GM23338 (cell line): ENCODE results near the gene CELF2. TPM values are rescaled to one million over a fixed set of nuclear protein-coding genes. Genes with fewer than 3 reads are reported as not detected.

ENCODE experiments used
- ATAC-seq: fragments of 200-7000 bp; cut with Tn5 transposase; 3 replicates; pipeline ENCODE4 v1.9.1; 2020
- DNase-seq: peaks from one replicate; pipeline ENCODE4 v3.0.0-alpha.2; 2015; ENCODE audit warnings: low spot score
- H2AFZ ChIP-seq: fragments of 200-600 bp; sonication (generic); 2 replicates; pipeline ENCODE4 v1.8.0; 2016; ENCODE audit warnings: antibody characterized with exemption, mild to moderate bottlenecking, moderate library complexity
- H3F3A ChIP-seq: fragments of 200-600 bp; sonication (generic); replicated peaks from 2 replicates; pipeline ENCODE4 v1.8.0; 2017; ENCODE audit warnings: antibody characterized with exemption, mixed run types, low read depth
- H3K27ac ChIP-seq: fragments of 200-600 bp; sonication (generic); 2 replicates; pipeline ENCODE4 v1.6.1; 2016; ENCODE audit warnings: low read depth
- H3K27me3 ChIP-seq: fragments of 200-600 bp; sonication (generic); 2 replicates; pipeline ENCODE4 v1.8.0; 2016; ENCODE audit warnings: mild to moderate bottlenecking, mixed run types, moderate library complexity; ENCODE audit not compliant: insufficient read depth
- H3K36me3 ChIP-seq: fragments of 200-600 bp; sonication (generic); 2 replicates; pipeline ENCODE4 v1.8.0; 2016; ENCODE audit warnings: mild to moderate bottlenecking; ENCODE audit not compliant: insufficient read depth
- H3K4me1 ChIP-seq: fragments of 200-600 bp; sonication (generic); 2 replicates; pipeline ENCODE4 v1.8.0; 2016; ENCODE audit warnings: mild to moderate bottlenecking, moderate library complexity; ENCODE audit not compliant: insufficient read depth
- H3K4me2 ChIP-seq: fragments of 200-600 bp; sonication (generic); 2 replicates; pipeline ENCODE4 v1.7.1; 2017; ENCODE audit warnings: mixed run types
- H3K4me3 ChIP-seq: fragments of 200-600 bp; sonication (generic); 2 replicates; pipeline ENCODE4 v1.6.1; 2016; ENCODE audit warnings: mixed run types
- H3K79me2 ChIP-seq: fragments of 200-600 bp; sonication (generic); replicated peaks from 2 replicates; pipeline ENCODE4 v1.8.0; 2017; ENCODE audit warnings: mild to moderate bottlenecking; ENCODE audit not compliant: insufficient read depth
- H3K9me2 ChIP-seq: fragments of 200-600 bp; sonication (generic); 2 replicates; pipeline ENCODE4 v1.8.0; 2017; ENCODE audit not compliant: insufficient read depth
- H4K20me1 ChIP-seq: fragments of 200-600 bp; sonication (generic); replicated peaks from 2 replicates; pipeline ENCODE4 v1.8.0; 2017; ENCODE audit warnings: mild to moderate bottlenecking; ENCODE audit not compliant: insufficient read depth
- H3K27ac Mint-ChIP-seq: 2 replicates; pipeline ENCODE4 v1.8.0; 2020; ENCODE audit warnings: inconsistent platforms, mild to moderate bottlenecking, moderate library complexity, mixed read lengths
- H3K27me3 Mint-ChIP-seq: 3 replicates; pipeline ENCODE4 v1.8.0; 2022; ENCODE audit warnings: low read depth, mild to moderate bottlenecking, moderate library complexity, mixed read lengths, inconsistent platforms; ENCODE audit not compliant: insufficient read depth, poor library complexity
- H3K36me3 Mint-ChIP-seq: 3 replicates; pipeline ENCODE4 v1.8.0; 2021; ENCODE audit warnings: low read depth, mild to moderate bottlenecking, inconsistent platforms, moderate library complexity, mixed read lengths
- H3K4me1 Mint-ChIP-seq: 3 replicates; pipeline ENCODE4 v1.8.0; 2020; ENCODE audit warnings: mild to moderate bottlenecking, inconsistent platforms, mixed read lengths
- H3K4me3 Mint-ChIP-seq: 3 replicates; pipeline ENCODE4 v1.8.0; 2021; ENCODE audit warnings: moderate library complexity, mild to moderate bottlenecking, inconsistent platforms, mixed read lengths
- H3K9me3 Mint-ChIP-seq: 3 replicates; pipeline ENCODE4 v1.8.0; 2020; ENCODE audit warnings: moderate library complexity, mild to moderate bottlenecking, inconsistent platforms, mixed read lengths
- CREB1 ChIP-seq: fragments of 250-450 bp; sonication (Bioruptor Pico); IDR thresholded peaks from 2 replicates; pipeline ENCODE4 v1.5.0; 2020; ENCODE audit warnings: low read depth, mild to moderate bottlenecking, moderate library complexity
- EZH2 ChIP-seq: fragments of 200-600 bp; sonication (generic); IDR thresholded peaks from one replicate; pipeline ENCODE4 v1.8.0; 2017; ENCODE audit warnings: antibody characterized with exemption, mild to moderate bottlenecking, low read depth; ENCODE audit not compliant: unreplicated experiment
- EZH2phosphoT487 ChIP-seq: fragments of 200-600 bp; sonication (generic); IDR thresholded peaks from one replicate; pipeline ENCODE4 v1.8.1; 2018; ENCODE audit warnings: antibody characterized with exemption; ENCODE audit not compliant: unreplicated experiment
- JUNB ChIP-seq: IDR thresholded peaks from one replicate; pipeline ENCODE4 v1.6.1; 2016; ENCODE audit warnings: antibody characterized with exemption; ENCODE audit not compliant: unreplicated experiment
- NANOG ChIP-seq: IDR thresholded peaks from 2 replicates; pipeline ENCODE4 v1.6.1; 2016; ENCODE audit warnings: antibody characterized with exemption, borderline replicate concordance
- POLR2AphosphoS5 ChIP-seq: IDR thresholded peaks from 2 replicates; pipeline ENCODE4 v1.6.1; 2016; ENCODE audit warnings: antibody characterized with exemption, low read depth
- STAT1 ChIP-seq: IDR thresholded peaks from one replicate; pipeline ENCODE4 v1.6.1; 2016; ENCODE audit warnings: antibody characterized with exemption; ENCODE audit not compliant: unreplicated experiment
- ZNF114 ChIP-seq: fragments of 250-450 bp; sonication (Bioruptor Pico); IDR thresholded peaks from 2 replicates; pipeline ENCODE4 v1.5.0; 2020; ENCODE audit warnings: mild to moderate bottlenecking, moderate library complexity
- ZNF331 ChIP-seq: fragments of 250-450 bp; sonication (Bioruptor Pico); IDR thresholded peaks from 2 replicates; pipeline ENCODE4 v1.5.0; 2020; ENCODE audit warnings: low read depth, mild to moderate bottlenecking, moderate library complexity
- polyA plus RNA-seq: library from polyadenylated mRNA; unstranded; fragments of >200 nt; fragmentation: Nextera tagmentation; extraction: Ambion mirVana; gene quantifications from 2 replicates; pipeline ENCODE4 v1.2.1, GENCODE V29; 2016
- total RNA-seq: library from RNA; depleted of rRNA; stranded (reverse); fragments of >200 nt; shearing (Covaris generic); gene quantifications from 2 replicates; pipeline ENCODE4 v1.2.3, GENCODE V29; 2014
- TF ChIP-seq, protein P1 (sequence below): IDR thresholded peaks from 2 replicates; pipeline ENCODE4 v1.6.1; 2016; ENCODE audit warnings: antibody characterized with exemption
- TF ChIP-seq, protein P2 (sequence below): fragments of 250-450 bp; sonication (Bioruptor Pico); IDR thresholded peaks from 2 replicates; pipeline ENCODE4 v1.5.0; 2020; ENCODE audit warnings: mild to moderate bottlenecking, moderate library complexity
- TF ChIP-seq, protein P3 (sequence below): IDR thresholded peaks from one replicate; pipeline ENCODE4 v1.6.1; 2018; ENCODE audit warnings: antibody characterized with exemption; ENCODE audit not compliant: unreplicated experiment
- TF ChIP-seq, protein P4 (sequence below), 2 experiments: fragments of 200-600 bp in 1 of 2; sonication (generic) in 1 of 2; conservative IDR thresholded peaks; 2 replicates each; pipeline versions ENCODE4 v1.5.1 to v1.6.1; 2016 to 2017; ENCODE audit warnings: antibody characterized with exemption in 2 of 2, low read depth in 2 of 2, mild to moderate bottlenecking in 2 of 2, moderate library complexity in 1 of 2

CELF2 gene
- total and polyA plus RNA-seq, 2 experiments from 2014 or later: 18.1 to 22.5 TPM

DNA sequence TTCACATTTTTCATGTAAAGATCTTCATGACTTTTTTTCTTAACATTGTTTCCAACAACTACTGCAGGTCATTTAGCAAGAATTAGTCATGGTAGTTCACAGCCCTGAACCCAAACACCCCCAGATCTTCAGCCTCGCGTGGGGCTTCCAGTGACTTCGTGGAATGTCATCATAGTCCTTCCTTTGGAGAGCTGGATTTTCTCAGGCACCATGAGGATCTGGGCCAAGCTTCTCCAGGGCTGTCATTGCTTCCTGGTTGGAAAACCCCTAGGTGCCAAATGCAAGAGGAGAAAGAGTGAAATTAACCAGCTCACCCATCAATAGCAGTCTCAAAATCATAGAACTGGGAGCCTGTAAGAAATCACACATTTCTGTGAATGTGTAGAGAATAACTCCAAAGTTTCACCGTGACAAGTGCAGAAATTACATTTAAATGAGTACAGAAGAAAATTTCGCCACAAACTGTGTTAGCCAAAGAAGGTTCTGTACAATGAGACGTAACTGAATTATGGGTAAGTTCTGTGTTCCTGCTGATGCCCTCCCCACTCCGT lies 175.4 kb downstream of the CELF2 start:
- H3K36me3 ChIP-seq: no peaks in the 10 kb centered on the region
- no peak for TF ChIP-seq EZH2
- TF ChIP-seq NANOG: no peak
- TF ChIP-seq, protein P1, sequence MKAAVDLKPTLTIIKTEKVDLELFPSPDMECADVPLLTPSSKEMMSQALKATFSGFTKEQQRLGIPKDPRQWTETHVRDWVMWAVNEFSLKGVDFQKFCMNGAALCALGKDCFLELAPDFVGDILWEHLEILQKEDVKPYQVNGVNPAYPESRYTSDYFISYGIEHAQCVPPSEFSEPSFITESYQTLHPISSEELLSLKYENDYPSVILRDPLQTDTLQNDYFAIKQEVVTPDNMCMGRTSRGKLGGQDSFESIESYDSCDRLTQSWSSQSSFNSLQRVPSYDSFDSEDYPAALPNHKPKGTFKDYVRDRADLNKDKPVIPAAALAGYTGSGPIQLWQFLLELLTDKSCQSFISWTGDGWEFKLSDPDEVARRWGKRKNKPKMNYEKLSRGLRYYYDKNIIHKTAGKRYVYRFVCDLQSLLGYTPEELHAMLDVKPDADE: no peak
- no peak for TF ChIP-seq CREB1
- no peak for TF ChIP-seq ZNF331 (CRISPR knock-in tag)
- no peak for TF ChIP-seq ZNF114 (CRISPR knock-in tag)
- no peak for TF ChIP-seq POLR2AphosphoS5
- TF ChIP-seq, protein P2, sequence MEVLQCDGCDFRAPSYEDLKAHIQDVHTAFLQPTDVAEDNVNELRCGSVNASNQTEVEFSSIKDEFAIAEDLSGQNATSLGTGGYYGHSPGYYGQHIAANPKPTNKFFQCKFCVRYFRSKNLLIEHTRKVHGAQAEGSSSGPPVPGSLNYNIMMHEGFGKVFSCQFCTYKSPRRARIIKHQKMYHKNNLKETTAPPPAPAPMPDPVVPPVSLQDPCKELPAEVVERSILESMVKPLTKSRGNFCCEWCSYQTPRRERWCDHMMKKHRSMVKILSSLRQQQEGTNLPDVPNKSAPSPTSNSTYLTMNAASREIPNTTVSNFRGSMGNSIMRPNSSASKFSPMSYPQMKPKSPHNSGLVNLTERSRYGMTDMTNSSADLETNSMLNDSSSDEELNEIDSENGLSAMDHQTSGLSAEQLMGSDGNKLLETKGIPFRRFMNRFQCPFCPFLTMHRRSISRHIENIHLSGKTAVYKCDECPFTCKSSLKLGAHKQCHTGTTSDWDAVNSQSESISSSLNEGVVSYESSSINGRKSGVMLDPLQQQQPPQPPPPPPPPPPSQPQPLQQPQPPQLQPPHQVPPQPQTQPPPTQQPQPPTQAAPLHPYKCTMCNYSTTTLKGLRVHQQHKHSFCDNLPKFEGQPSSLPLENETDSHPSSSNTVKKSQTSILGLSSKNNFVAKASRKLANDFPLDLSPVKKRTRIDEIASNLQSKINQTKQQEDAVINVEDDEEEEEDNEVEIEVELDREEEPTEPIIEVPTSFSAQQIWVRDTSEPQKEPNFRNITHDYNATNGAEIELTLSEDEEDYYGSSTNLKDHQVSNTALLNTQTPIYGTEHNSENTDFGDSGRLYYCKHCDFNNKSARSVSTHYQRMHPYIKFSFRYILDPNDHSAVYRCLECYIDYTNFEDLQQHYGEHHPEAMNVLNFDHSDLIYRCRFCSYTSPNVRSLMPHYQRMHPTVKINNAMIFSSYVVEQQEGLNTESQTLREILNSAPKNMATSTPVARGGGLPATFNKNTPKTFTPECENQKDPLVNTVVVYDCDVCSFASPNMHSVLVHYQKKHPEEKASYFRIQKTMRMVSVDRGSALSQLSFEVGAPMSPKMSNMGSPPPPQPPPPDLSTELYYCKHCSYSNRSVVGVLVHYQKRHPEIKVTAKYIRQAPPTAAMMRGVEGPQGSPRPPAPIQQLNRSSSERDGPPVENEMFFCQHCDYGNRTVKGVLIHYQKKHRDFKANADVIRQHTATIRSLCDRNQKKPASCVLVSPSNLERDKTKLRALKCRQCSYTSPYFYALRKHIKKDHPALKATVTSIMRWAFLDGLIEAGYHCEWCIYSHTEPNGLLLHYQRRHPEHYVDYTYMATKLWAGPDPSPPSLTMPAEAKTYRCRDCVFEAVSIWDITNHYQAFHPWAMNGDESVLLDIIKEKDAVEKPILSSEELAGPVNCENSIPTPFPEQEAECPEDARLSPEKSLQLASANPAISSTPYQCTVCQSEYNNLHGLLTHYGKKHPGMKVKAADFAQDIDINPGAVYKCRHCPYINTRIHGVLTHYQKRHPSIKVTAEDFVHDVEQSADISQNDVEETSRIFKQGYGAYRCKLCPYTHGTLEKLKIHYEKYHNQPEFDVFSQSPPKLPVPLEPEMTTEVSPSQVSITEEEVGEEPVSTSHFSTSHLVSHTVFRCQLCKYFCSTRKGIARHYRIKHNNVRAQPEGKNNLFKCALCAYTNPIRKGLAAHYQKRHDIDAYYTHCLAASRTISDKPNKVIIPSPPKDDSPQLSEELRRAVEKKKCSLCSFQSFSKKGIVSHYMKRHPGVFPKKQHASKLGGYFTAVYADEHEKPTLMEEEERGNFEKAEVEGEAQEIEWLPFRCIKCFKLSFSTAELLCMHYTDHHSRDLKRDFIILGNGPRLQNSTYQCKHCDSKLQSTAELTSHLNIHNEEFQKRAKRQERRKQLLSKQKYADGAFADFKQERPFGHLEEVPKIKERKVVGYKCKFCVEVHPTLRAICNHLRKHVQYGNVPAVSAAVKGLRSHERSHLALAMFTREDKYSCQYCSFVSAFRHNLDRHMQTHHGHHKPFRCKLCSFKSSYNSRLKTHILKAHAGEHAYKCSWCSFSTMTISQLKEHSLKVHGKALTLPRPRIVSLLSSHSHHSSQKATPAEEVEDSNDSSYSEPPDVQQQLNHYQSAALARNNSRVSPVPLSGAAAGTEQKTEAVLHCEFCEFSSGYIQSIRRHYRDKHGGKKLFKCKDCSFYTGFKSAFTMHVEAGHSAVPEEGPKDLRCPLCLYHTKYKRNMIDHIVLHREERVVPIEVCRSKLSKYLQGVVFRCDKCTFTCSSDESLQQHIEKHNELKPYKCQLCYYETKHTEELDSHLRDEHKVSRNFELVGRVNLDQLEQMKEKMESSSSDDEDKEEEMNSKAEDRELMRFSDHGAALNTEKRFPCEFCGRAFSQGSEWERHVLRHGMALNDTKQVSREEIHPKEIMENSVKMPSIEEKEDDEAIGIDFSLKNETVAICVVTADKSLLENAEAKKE (CRISPR knock-in tag): no peak
- TF ChIP-seq JUNB: no peak
- TF ChIP-seq STAT1: no peak
- TF ChIP-seq, protein P3, sequence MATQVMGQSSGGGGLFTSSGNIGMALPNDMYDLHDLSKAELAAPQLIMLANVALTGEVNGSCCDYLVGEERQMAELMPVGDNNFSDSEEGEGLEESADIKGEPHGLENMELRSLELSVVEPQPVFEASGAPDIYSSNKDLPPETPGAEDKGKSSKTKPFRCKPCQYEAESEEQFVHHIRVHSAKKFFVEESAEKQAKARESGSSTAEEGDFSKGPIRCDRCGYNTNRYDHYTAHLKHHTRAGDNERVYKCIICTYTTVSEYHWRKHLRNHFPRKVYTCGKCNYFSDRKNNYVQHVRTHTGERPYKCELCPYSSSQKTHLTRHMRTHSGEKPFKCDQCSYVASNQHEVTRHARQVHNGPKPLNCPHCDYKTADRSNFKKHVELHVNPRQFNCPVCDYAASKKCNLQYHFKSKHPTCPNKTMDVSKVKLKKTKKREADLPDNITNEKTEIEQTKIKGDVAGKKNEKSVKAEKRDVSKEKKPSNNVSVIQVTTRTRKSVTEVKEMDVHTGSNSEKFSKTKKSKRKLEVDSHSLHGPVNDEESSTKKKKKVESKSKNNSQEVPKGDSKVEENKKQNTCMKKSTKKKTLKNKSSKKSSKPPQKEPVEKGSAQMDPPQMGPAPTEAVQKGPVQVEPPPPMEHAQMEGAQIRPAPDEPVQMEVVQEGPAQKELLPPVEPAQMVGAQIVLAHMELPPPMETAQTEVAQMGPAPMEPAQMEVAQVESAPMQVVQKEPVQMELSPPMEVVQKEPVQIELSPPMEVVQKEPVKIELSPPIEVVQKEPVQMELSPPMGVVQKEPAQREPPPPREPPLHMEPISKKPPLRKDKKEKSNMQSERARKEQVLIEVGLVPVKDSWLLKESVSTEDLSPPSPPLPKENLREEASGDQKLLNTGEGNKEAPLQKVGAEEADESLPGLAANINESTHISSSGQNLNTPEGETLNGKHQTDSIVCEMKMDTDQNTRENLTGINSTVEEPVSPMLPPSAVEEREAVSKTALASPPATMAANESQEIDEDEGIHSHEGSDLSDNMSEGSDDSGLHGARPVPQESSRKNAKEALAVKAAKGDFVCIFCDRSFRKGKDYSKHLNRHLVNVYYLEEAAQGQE: no peak
- TF ChIP-seq, protein P4, sequence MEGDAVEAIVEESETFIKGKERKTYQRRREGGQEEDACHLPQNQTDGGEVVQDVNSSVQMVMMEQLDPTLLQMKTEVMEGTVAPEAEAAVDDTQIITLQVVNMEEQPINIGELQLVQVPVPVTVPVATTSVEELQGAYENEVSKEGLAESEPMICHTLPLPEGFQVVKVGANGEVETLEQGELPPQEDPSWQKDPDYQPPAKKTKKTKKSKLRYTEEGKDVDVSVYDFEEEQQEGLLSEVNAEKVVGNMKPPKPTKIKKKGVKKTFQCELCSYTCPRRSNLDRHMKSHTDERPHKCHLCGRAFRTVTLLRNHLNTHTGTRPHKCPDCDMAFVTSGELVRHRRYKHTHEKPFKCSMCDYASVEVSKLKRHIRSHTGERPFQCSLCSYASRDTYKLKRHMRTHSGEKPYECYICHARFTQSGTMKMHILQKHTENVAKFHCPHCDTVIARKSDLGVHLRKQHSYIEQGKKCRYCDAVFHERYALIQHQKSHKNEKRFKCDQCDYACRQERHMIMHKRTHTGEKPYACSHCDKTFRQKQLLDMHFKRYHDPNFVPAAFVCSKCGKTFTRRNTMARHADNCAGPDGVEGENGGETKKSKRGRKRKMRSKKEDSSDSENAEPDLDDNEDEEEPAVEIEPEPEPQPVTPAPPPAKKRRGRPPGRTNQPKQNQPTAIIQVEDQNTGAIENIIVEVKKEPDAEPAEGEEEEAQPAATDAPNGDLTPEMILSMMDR (conservative IDR thresholded peaks at IDR 0.05; ENCODE audit: low read depth in 2 of 2): no peak
- TF ChIP-seq EZH2phosphoT487: no peak
- ATAC-seq: no peak
- no peak overlapping the region for H3K27ac ChIP-seq
- H3K4me3 Mint-ChIP-seq: no peak overlapping the region
- H3K4me3 ChIP-seq: no peak overlapping the region
- H3K4me2 ChIP-seq: no peak overlapping the region
- no peak overlapping the region for H2AFZ ChIP-seq
- no peaks in the 10 kb centered on the region for H4K20me1 ChIP-seq
- peaks cover 11% of the 10 kb centered on the region; the same call in 1 of the 2 replicates for H3K4me1 ChIP-seq
- peaks cover 11% of the 10 kb centered on the region for H3K27me3 Mint-ChIP-seq
- H3K36me3 Mint-ChIP-seq: peaks cover 4% of the 10 kb centered on the region; the same call in 1 of the 3 replicates
- no peak for DNase-seq
- H3K27ac Mint-ChIP-seq: peak overlapping the region; percentile 49; the same call in 1 of the 2 replicates
- no peaks in the 10 kb centered on the region for H3F3A ChIP-seq
- peaks cover 6% of the 10 kb centered on the region; the same call in 1 of the 2 replicates for H3K9me2 ChIP-seq
- peaks cover 42% of the 10 kb centered on the region for H3K4me1 Mint-ChIP-seq
- no peaks in the 10 kb centered on the region for H3K9me3 Mint-ChIP-seq
- 0 out of 2 replicates have a peak, but pooled peaks cover 4% of the 10 kb centered on the region for H3K79me2 ChIP-seq
- H3K27me3 ChIP-seq: no peaks in the 10 kb centered on the region
